ENCODE results near the gene GPC5.

GRCh38 chr13:91698767-91699166 is 300.3 kb downstream of the GPC5 start:
- TF ChIP-seq EP300 (IDR thresholded peaks at IDR 0.05) (no peak), CTCF (IDR thresholded peaks at IDR 0.05) (no peak)

Measured in ovary (tissue), 3 donors.